PC-3 (cell line): Measurements from ENCODE around the gene ZMYM1. TPM values are rescaled to one million over a fixed set of nuclear protein-coding genes. Genes with fewer than 3 reads are reported as not detected.

Experiments
- ATAC-seq: fragments of 200-7000 bp; cut with Tn5 transposase; 2 replicates; pipeline ENCODE4 v1.9.1; 2020; ENCODE audit warnings: mild to moderate bottlenecking, moderate library complexity
- BruUV-seq: library from RNA; stranded (reverse); fragments of 400-500 nt; replicated peaks from 2 replicates; lab custom pipeline; 2021; lab: Mats Ljungman, UMichigan
- CTCF ChIA-PET: fragments of 300-600 bp; sonication (Branson Sonifier 250); formaldehyde crosslinking; loops from one replicate; lab custom pipeline; 2022; ENCODE audit warnings: antibody characterized with exemption; lab: Charles Lee
- POLR2A ChIA-PET: fragments of 300-600 bp; sonication (Branson Sonifier 250); formaldehyde crosslinking; loops from one replicate; lab custom pipeline; 2022; ENCODE audit warnings: antibody characterized with exemption; ENCODE audit not compliant: unreplicated experiment; lab: Charles Lee
- DNase-seq: peaks from one replicate; pipeline ENCODE4 v3.0.0-alpha.2; 2015
- H2AFZ ChIP-seq: fragments of 300-600 bp; sonication (generic); 2 replicates; pipeline ENCODE4 v1.6.0; 2016; ENCODE audit warnings: antibody characterized with exemption, low read length
- H3F3A ChIP-seq: fragments of 300-600 bp; sonication (generic); one replicate; pipeline ENCODE4 v1.6.0; 2017; ENCODE audit warnings: antibody characterized with exemption, low read length, control low read depth, mild to moderate bottlenecking; ENCODE audit not compliant: unreplicated experiment
- H3K27ac ChIP-seq: fragments of 300-600 bp; sonication (generic); 2 replicates; pipeline ENCODE4 v1.5.1; 2016; ENCODE audit warnings: mild to moderate bottlenecking, low read length
- H3K27me3 ChIP-seq: fragments of 300-600 bp; sonication (generic); 2 replicates; pipeline ENCODE4 v1.6.1; 2016; ENCODE audit warnings: low read length, mixed read lengths
- H3K36me3 ChIP-seq: fragments of 300-600 bp; sonication (generic); 2 replicates; pipeline ENCODE4 v1.6.1; 2016; ENCODE audit warnings: low read depth, mixed run types, low read length, mixed read lengths
- H3K4me1 ChIP-seq: fragments of 300-600 bp; sonication (generic); 2 replicates; pipeline ENCODE4 v1.5.1; 2016; ENCODE audit warnings: low read length; ENCODE audit not compliant: insufficient read depth
- H3K4me2 ChIP-seq: fragments of 300-600 bp; sonication (generic); 2 replicates; pipeline ENCODE4 v1.6.0; 2016; ENCODE audit warnings: low read length
- H3K4me3 ChIP-seq: fragments of 300-600 bp; sonication (generic); 2 replicates; pipeline ENCODE4 v1.5.1; 2016; ENCODE audit warnings: mild to moderate bottlenecking, low read length, mixed read lengths
- H3K79me2 ChIP-seq: fragments of 300-600 bp; sonication (generic); 2 replicates; pipeline ENCODE4 v1.6.1; 2017; ENCODE audit warnings: low read length, mixed read lengths
- H3K9ac ChIP-seq: fragments of 300-600 bp; sonication (generic); 2 replicates; pipeline ENCODE4 v1.6.0; 2016; ENCODE audit warnings: mild to moderate bottlenecking, low read length
- H3K9me2 ChIP-seq: fragments of 300-600 bp; sonication (generic); replicated peaks from 2 replicates; pipeline ENCODE4 v1.6.1; 2016; ENCODE audit warnings: mixed run types, low read length, mixed read lengths
- H3K9me3 ChIP-seq: fragments of 300-600 bp; sonication (generic); 2 replicates; pipeline ENCODE4 v1.6.1; 2016; ENCODE audit warnings: low read length, mixed read lengths
- H4K20me1 ChIP-seq: fragments of 300-600 bp; sonication (generic); 2 replicates; pipeline ENCODE4 v1.6.1; 2016; ENCODE audit warnings: low read length, mixed read lengths
- CTCF ChIP-seq: fragments of 300-600 bp; sonication (generic); conservative IDR thresholded peaks from 2 replicates; pipeline ENCODE4 v1.5.1; 2017; ENCODE audit warnings: antibody characterized with exemption, low read depth, mild to moderate bottlenecking, low read length
- EZH2 ChIP-seq: fragments of 300-600 bp; sonication (generic); IDR thresholded peaks from one replicate; pipeline ENCODE4 v1.6.1; 2017; ENCODE audit warnings: antibody characterized with exemption, mild to moderate bottlenecking, low read length; ENCODE audit not compliant: unreplicated experiment
- EZH2phosphoT487 ChIP-seq: fragments of 300-600 bp; sonication (generic); IDR thresholded peaks from 2 replicates; pipeline ENCODE4 v1.6.1; 2018; ENCODE audit warnings: mild to moderate bottlenecking, antibody characterized with exemption, low read length, borderline replicate concordance
- intact Hi-C: fragments of 100-400 bp; cut with micrococcal nuclease; formaldehyde crosslinking; loops from 2 replicates; pipeline ENCODE4 v1.9.0; 2023
- total RNA-seq: library from RNA; depleted of rRNA; stranded (reverse); fragments of >200 nt; gene quantifications from 2 replicates; pipeline ENCODE4 v1.2.3, GENCODE V29; 2014

ZMYM1 gene
- total RNA-seq, 1 experiment from 2014 or later, result 17.0 TPM

GRCh38 chr1:35062518-35063196 lies 16.5 kb upstream of the ZMYM1 start:
- CTCF ChIA-PET, result no interaction called here
- H3K9ac ChIP-seq, result no peak overlapping the region
- H3K27me3 ChIP-seq, result no peaks in the 10 kb centered on the region
- H3K4me2 ChIP-seq, result no peak overlapping the region
- DNase-seq (peak; percentile 55), ATAC-seq (peak; percentile 67)
- no peaks in the 10 kb centered on the region for H3K9me3 ChIP-seq
- H3F3A ChIP-seq, result no peaks in the 10 kb centered on the region
- H3K4me3 ChIP-seq, result no peak overlapping the region
- H3K9me2 ChIP-seq, result no peaks in the 10 kb centered on the region
- H3K27ac ChIP-seq, result no peak overlapping the region
- H3K36me3 ChIP-seq, result no peaks in the 10 kb centered on the region
- H4K20me1 ChIP-seq, result no peaks in the 10 kb centered on the region
- BruUV-seq, result no TSS peak
- peak overlapping the region; percentile 9; the same call in 1 of the 2 replicates for H2AFZ ChIP-seq
- H3K4me1 ChIP-seq, result no peaks in the 10 kb centered on the region
- POLR2A ChIA-PET, result no interaction called here
- intact Hi-C loops, result no loop called here
- no peaks in the 10 kb centered on the region for H3K79me2 ChIP-seq
- TF ChIP-seq EZH2, result no peak
- TF ChIP-seq EZH2phosphoT487, result no peak
- TF ChIP-seq CTCF, result no peak

- ChIA-PET POLR2A (no interaction called here), CTCF (no interaction called here)
- Histone ChIP-seq H3K4me2 (no peak overlapping the region), H3K4me3 (no peak overlapping the region), H3K79me2 (no peaks in the 10 kb centered on the region), H3K9me3 (no peaks in the 10 kb centered on the region), H3K9ac (no peak overlapping the region), H3K9me2 (no peaks in the 10 kb centered on the region), H3K36me3 (no peaks in the 10 kb centered on the region), H3K27me3 (no peaks in the 10 kb centered on the region), H3F3A (no peaks in the 10 kb centered on the region), H3K27ac (no peak overlapping the region), H2AFZ (no peak overlapping the region), H4K20me1 (no peaks in the 10 kb centered on the region), H3K4me1 (no peaks in the 10 kb centered on the region)
- TF ChIP-seq EZH2, result no peak
- TF ChIP-seq EZH2phosphoT487, result no peak
- TF ChIP-seq CTCF, result no peak
- no TSS peak for BruUV-seq
- ATAC-seq (no peak), DNase-seq (no peak)
- intact Hi-C loops, result no loop called here
Measured at GRCh38 chr1:35064265-35064664, 14.9 kb upstream of the ZMYM1 start.

GRCh38 chr1:35069746-35070145 lies 9.4 kb upstream of the ZMYM1 start:
- CTCF ChIA-PET, result no interaction called here
- H3K4me1 ChIP-seq, result no peaks in the 10 kb centered on the region
- H3K9me3 ChIP-seq, result peaks cover 7% of the 10 kb centered on the region; the same call in 1 of the 2 replicates
- H3K36me3 ChIP-seq, result no peaks in the 10 kb centered on the region
- no peaks in the 10 kb centered on the region for H3K27me3 ChIP-seq
- no peak overlapping the region for H2AFZ ChIP-seq
- H3K4me3 ChIP-seq, result no peak overlapping the region
- H3K9ac ChIP-seq, result no peak overlapping the region
- H3K27ac ChIP-seq, result no peak overlapping the region
- POLR2A ChIA-PET, result no interaction called here
- no peaks in the 10 kb centered on the region for H3F3A ChIP-seq
- no peaks in the 10 kb centered on the region for H3K79me2 ChIP-seq
- H3K9me2 ChIP-seq, result no peaks in the 10 kb centered on the region
- no TSS peak for BruUV-seq
- no peaks in the 10 kb centered on the region for H4K20me1 ChIP-seq
- DNase-seq (no peak), ATAC-seq (no peak)
- intact Hi-C loops, result no loop called here
- TF ChIP-seq CTCF (no peak), EZH2phosphoT487 (no peak), EZH2 (no peak)
- no peak overlapping the region for H3K4me2 ChIP-seq
